GM12874 (cell line): ENCODE measurements around the gene TBC1D23.

ENCODE experiments used
- TF ChIP-seq, protein P1 (sequence below): IDR thresholded peaks from 2 replicates; pipeline ENCODE4 v1.5.1; 2011; ENCODE audit warnings: low read depth, mild to moderate bottlenecking, control low read depth, low read length, moderate library complexity; ENCODE audit not compliant: insufficient read depth

Gene TBC1D23

DNA sequence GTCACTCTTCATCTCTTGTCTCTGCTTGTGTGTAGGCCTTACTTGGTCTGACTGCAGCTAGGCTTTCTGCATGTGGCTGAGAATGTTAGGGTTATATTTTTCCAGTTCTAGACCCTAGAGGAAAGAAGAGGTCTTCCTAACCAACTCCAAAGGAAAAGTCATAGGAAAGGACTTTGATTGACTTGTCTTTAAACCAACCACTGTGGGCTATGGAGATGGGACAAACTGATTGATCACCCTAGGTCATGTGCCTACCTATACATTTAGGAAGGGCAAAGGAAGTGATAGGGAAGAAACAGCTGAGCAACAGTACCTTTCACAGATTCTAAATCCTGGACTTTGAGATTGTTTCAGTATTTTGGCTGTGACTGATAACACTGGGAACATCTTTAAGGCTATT, 16.5 kb upstream of the TBC1D23 start:
- TF ChIP-seq, protein P1, sequence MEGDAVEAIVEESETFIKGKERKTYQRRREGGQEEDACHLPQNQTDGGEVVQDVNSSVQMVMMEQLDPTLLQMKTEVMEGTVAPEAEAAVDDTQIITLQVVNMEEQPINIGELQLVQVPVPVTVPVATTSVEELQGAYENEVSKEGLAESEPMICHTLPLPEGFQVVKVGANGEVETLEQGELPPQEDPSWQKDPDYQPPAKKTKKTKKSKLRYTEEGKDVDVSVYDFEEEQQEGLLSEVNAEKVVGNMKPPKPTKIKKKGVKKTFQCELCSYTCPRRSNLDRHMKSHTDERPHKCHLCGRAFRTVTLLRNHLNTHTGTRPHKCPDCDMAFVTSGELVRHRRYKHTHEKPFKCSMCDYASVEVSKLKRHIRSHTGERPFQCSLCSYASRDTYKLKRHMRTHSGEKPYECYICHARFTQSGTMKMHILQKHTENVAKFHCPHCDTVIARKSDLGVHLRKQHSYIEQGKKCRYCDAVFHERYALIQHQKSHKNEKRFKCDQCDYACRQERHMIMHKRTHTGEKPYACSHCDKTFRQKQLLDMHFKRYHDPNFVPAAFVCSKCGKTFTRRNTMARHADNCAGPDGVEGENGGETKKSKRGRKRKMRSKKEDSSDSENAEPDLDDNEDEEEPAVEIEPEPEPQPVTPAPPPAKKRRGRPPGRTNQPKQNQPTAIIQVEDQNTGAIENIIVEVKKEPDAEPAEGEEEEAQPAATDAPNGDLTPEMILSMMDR, result no peak

DNA sequence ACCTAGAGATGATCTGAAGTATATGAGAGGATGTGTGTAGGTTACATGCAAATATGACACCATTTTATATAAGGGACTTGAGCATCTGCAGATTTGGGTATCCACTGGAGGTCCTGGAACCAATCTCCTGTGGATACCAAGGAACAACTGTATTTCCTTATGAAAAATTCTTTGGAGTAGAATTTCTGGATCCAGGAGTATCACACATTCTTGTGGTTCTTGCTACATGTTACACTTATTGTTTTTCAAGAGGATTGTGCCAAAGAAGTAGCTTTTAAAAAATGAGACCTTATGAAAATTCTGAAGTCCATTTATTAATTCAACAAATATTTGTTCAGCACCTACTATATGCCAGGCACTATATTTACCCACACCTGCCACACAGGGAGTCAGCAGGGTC, 15.7 kb upstream of the TBC1D23 start:
- TF ChIP-seq, protein P1, result no peak

DNA sequence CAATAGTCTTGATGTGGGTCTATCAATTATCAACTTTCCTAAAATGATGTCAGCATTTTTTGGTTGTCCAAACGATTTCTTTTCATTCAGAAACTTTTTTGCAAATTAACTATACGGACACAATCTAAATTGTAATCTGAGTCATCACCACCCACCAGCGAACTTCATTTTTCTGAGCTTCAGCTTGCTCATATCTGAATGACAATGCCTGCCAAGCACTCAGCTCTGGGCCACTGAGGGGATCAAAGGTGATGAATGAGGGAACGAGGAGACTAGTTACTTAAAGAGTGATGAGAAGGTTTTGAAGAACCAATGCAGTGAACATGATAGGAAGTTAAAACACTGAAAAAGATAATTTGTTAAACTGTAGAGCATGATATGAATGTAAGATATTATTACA, 14.9 kb upstream of the TBC1D23 start:
- TF ChIP-seq, protein P1, result no peak

DNA sequence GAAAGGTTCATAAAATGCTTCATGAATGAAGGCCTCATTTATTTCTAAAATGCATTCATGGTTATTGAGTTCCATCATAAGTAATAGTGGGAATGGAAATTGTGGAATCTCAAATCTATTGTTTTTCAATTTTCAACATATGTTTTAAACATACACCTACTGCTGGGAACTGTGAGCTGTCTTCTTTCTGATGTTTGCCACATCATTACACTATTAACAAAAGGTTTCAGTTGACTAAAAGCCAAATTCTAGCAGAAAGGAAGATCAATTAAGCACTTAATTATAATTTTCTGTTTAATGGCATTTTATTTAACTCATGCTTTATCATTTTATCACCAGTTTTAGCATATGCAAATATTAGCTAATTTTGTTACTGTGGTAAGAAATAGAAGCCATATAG, 13.8 kb upstream of the TBC1D23 start:
- TF ChIP-seq, protein P1, result no peak

DNA sequence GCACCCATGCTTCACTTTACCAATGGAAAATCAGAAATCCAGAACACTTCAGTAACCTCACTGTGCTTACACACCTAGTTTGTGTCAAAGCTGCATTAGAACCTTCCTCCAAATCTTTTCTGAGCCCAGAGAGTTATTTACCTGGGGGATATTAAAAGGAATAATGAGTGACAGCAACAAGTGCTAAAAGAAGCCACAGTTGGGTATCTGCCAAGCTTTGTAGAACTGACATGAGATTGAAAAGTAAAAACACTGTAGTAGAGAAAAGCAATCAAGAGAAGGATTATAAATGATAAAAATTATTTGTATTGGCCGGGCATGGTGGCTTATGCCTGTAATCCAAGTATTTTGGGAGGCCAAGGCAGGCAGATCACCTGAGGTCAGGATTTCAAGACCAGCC, 8.8 kb upstream of the TBC1D23 start:
- TF ChIP-seq, protein P1, result no peak

DNA sequence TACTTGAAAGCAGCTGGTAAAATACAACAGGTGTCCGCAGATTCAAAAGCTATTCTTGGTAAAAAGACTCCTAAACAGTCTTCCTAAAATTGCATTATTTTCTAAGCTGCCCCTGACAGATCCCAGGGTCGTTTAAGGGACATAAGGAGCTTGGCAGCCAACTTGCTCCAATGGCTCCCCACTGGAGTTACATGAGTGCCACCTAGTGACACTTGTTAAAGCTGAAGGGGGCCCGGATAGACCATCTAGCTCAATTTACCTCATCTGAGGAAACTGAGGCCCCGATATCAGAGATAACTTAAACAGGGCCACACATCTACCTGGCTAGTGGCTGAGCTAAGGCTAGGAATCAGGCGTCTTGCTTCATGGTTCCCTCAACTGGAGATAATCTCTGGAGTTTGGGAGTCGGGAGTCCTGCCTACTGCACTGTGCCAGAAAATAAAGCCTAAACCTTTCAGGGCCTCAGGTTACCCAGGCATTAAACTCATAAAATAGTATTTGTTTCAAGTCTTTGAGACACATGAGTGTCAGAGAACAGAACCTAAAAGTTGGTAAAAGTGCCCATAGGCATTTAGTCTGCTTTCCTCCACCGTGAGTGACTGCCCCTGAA, 6.5 kb upstream of the TBC1D23 start:
- TF ChIP-seq, protein P1, result peak; percentile 74

DNA sequence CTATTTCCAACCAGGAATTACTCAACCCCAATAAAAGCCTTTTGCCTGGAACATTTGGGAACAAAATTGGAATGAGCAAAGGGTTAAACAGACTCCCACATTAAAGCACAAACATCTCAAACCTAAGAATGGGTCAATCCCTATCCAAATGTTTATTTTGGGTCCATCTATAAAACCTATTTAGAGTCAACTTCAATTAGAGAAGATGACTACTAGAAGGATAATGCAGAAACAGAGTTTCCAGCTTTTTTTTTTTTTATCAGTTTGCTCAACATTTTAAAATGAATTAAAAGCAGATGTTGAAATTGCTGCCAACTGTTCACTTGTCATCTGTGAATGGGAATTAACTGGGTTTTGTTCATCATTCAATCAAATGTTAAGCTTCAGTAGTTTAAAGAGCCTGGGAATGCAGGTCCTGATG, 4.1 kb upstream of the TBC1D23 start:
- TF ChIP-seq, protein P1, result no peak
